Measurements from ENCODE around the gene CTSW.

CTSW gene

DNA sequence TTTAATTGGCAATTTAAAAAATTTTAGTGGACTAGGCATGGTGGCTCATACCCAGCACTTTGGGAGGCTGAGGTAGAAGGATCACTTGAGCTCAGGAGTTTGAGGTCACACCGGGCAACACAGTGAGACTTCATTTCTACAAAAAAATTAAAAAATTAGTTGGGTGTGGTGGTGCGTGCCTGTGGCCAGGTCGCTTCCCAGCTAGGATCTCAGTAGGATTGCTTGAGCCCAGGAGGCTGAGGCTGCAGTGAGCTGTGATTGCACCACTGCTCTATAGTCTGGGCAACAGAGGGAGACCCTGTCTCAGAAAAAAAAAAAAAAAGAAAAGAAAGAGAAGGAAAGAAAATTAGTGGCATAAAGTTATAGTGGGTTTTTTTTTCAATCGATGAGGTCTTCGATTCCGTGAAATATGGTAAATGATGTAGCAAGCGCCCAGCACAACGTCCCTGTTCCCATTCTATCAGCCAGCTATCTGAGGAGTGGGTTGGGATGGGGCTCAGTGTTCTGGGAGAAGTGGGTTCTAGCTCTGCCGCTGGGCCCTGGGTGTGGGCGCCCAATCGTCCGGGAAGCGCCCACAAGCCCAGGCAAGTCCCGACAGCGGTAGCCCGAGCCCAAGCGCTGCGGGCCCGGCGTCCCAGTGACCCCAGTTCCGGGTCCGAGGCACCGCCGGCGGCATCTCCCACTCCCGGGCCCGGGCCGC, 19.2 kb downstream of the CTSW start:
- in situ Hi-C loops (cut with MboI; ENCODE audit: low sequenced_read_pairs), result no loop called here

DNA sequence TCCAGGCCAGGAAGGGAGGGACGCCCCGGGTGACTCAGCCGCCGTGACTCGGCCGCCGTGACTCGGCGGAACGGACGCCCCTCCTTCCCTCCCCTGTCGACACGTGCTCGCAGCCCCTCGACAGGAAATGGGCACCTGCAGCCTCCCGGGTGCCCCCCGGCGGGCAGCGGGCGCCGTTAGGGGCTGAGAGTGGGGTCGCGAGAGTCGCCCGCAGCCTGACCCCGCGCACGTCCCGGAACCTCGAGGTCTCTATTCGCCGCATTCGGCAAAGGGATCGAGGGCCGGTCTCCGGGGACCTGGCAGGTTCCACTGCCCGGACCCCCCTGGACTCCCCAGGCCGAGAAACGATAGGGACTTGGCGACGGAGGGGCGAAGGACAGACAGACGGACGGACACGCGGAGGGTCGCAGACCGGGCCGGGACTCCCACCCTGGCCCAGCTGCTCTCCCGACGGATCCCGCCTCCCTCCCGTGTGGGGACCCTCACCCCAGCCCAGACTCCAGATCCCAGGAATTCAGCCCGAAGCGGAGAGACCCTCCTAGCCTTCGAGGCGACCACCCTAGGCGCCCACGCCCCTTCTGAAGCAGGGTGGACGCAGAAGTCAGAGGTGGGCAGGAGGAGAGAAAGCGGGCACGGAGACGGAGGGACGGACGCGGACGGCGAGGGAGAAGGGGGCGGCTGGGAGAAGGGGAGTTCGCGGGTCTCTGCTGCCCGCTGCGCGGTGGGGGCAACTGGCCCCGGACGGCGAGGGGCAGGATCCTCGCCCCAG, 19.9 kb downstream of the CTSW start:
- in situ Hi-C loops (cut with MboI; ENCODE audit: low sequenced_read_pairs), result no loop called here

DNA sequence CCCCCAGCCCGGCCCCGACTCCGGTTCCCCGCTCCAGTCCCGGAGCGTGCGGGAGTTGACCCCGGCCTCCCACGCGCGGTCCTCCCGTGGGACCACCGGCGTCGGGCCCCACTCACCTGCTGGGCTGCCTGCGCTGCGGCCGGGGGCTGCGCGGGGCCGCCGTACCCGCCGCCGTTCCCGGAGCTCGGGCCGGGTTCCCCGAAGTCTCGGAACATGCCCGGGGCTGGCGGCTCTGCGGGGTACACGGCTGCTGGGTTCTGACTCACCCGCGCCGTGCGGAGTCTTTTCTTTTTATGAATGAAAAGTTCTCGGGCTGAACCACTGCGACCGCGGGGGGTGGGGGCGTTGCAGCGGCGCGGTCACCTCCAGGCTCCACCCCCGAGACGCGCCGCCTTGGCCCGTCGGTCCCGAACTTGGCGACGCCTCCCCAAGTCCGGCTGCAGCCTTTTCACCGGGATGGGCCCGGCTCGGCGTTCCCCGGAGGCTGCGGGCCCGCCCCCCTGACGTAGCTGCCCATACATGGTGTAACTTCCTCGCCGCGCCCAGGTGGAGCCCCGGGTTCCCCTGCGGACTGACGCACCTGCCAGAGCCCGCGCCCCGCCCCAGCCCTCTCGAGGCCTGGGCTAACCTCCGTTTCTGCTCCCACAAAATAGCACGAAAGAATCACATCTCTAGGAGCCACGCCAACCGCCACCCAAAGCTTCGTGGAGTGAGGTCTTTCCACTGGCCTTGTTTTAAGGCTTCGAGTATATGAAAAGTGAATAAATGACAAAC, 20.7 kb downstream of the CTSW start, which contains the start of gene FOSL1:
Gene FOSL1 (minus strand): TSS at position 264 of the 774 bp plus-strand sequence. CDS start 49 bp downstream, at position 215.
- in situ Hi-C loops (cut with MboI; ENCODE audit: low sequenced_read_pairs), result no loop called here

DNA sequence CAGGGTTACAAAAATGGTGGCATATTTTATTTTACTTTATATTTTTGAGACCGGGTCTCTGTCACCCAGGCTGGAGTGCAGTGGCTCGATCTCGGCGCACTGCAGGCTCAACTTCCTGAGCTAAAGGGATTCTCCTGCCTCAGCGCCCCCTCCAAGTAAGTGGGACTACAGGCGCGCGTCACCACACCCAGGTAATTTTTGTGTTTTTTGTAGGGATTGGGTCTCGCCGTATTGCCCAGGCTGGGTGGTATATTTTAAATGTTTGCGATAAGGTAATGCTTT, 21.2 kb downstream of the CTSW start:
- in situ Hi-C loops (cut with MboI; ENCODE audit: low sequenced_read_pairs), result no loop called here

DNA sequence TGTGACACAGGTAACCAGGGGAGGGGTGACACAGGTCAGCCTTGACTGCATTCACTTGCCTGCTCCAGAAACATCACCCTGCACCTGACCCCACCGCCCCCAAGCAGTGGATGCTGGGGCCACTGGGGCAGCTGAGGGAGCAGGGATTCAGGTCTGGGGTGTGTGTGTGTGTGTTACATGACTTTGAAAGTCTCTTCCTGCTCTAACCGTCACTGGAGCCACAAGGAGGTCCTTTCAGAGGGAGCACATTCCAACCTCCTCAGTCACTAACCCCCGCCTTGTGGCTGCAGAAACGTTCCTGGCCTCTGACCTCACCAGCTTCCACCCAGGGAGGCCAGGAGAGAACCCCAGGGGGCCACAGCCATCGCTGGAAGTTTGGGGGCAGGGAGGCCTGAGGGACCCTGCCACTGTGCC, 23.4 kb downstream of the CTSW start:
- in situ Hi-C loops (cut with MboI; ENCODE audit: low sequenced_read_pairs), result no loop called here

DNA sequence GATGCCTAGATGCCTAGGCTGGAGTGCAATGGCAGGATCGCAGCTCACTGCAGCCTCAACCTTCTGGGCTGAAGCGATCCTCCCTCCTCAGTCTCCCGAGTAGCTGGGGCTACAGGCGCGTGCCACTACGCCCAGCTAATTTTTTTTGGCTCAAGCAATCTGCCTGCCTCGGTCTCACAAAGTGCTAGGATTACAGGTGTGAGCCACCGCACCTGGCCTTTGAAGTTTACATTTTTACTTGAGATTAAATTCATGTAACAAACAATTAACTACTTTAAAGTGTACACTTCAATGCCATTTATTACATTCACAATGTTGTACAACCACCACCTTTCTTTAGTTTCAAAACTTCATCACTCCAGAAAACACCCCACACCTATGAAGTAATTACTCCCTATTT, 24.1 kb downstream of the CTSW start:
- in situ Hi-C loops (cut with MboI; ENCODE audit: low sequenced_read_pairs), result no loop called here

DNA sequence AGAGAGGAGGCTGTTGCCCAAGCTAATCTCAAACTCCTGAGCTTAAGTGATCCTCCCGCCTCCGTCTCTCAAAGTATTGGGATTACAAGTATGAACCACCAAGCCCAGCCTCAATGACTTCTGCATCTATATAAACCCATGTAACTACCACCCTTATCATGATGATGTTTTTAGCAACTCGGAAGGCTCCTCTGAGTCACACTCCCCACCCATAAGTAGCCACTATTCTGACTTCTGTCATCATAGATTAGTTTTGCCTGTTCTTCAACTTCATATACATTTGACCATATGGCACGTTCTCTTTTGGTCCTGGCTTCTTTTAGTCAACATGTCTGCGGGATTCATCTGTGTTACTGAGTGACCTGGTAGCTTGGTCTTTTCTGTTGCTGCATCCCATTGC, 27.0 kb downstream of the CTSW start:
- in situ Hi-C loops (cut with MboI; ENCODE audit: low sequenced_read_pairs), result no loop called here

DNA sequence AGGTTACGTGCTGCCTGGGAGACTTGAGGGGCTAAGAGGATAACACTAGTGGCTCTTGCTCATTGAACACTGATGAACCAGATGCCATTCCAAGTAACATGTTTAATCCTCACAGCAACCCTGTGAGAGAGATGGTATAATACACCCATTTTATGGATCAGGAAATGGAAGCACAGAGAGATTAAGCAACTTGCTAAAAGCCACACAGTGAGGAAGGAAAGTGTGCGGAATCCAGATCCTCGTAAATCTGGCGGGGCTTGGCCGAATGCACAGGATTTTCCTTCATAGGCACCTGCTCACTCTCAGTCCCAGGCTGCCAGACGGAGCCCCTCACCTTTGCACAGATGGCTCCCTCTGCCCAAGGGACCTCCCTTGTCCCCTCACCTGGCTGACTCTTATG, 28.2 kb downstream of the CTSW start:
- in situ Hi-C loops (cut with MboI; ENCODE audit: low sequenced_read_pairs), result no loop called here

DNA sequence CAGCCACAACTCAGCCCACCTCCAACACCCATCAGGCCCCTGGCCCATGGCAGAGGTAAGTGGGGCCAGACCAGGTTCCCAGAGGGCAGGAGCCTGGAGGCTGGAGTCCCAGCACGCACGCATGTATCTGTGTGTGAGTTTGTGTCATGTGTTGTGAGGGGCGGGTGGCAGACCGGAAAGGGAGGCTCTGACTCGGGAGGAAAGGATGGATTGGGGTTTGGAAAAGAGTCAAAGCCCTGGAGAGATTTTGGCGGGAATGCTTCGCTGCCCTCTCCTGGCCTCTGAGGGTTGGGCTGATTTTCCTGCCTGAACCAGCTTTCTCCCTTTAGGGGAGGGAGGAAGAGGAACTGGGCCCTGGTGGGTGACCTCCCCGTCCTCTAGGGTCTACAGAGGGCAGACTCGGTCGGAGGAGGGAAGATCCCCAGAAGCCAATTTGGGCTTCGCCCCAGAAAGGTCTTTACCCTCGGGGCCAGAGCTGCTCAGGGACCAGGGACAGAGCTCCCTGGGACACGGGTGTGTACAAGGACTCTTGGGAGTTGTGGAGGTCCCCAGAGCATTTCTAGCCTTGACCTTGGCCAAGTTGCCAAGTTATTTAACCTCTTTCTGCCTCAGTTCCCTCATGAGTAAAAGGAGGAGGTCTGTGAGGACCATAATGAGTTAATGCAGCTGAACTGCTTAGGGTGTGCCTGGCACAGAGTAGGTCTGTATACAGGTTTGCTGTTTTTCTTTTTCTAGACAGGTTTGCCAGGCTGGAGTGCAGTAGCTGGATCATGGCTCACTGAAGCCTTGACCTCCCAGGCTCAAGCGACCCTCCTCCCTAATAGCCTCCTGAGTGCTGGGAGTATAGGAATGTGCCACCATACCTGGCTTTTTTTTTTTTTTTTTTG, 32.3 kb downstream of the CTSW start:
- in situ Hi-C loops (cut with MboI; ENCODE audit: low sequenced_read_pairs), result no loop called here

DNA sequence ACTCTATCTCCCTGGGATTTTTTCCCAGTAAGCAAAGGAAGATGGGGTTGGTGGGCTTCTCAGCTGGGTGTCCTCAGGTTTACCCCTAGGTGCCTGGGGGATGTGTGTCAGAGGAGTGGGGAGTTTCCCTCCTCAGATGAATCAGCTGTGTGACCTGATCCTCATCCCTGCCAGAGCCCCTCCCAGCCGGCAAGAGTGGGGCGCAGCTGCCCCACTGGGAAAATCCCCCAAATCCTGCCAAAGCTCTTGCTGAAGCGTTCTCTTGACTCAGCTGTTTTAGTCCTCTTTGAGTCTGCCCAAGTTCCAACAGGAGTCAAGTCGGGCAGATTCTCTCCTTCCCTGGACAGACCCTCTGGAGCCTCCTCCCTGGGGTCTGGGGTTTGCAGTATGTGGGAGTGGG, 33.2 kb downstream of the CTSW start:
- in situ Hi-C loops (cut with MboI; ENCODE audit: low sequenced_read_pairs), result no loop called here

DNA sequence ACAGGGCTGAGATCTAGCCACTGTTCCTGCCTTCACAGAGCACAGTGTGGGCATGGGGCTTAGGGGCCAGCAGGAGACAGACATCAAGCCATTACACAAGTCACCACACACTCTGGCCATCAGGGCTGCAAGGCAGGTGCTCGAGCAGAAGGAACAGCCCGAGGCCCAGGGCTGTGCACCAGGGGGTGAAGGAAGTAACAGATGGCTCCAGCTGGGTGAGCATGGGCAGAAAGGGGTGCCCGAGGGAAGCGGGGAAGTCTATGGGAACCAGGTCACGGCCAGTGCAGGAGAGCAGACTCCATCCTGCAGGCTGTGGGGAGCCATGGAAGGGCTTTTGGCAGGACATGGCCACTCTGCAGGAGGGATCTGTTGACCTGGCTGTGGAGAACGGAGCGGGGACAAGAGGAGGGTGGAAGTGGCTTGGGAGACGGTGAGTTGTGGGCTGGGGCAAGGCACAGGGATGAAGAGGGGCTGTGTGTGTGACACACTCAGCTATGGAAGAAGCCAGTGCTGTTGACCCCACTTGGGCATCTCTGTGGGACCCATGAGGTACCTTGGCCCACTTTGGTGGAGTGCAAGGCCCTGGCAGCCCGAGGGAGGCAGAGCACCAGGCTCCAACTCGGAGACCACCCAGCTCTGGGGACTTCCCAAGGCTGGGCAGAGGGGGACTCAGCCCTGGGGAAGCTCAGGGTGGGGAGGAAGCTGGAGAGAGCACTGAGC, 35.6 kb downstream of the CTSW start:
- in situ Hi-C loops (cut with MboI; ENCODE audit: low sequenced_read_pairs), result no loop called here

DNA sequence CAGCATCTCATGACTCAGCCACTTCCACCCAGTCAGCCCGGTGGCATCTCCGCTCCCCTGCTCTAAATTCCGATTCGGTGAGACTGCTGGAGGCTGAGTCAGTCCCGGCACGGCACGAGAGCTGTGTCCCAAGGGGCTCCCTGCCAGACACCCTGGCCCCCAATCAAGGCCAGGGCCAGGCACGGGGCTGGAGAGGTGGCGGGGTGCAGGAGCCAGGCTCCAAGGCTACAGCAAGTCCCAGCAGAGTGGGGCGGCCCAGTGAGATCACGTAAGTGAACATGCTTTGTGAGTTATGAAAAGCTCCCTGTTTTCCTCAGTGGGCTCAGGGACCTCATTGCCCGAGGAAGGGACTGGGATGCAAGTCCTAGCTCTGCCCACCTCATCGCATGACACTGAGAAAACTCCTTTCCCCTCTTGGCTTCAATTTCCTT, 36.2 kb downstream of the CTSW start:
- in situ Hi-C loops (cut with MboI; ENCODE audit: low sequenced_read_pairs), result no loop called here

DNA sequence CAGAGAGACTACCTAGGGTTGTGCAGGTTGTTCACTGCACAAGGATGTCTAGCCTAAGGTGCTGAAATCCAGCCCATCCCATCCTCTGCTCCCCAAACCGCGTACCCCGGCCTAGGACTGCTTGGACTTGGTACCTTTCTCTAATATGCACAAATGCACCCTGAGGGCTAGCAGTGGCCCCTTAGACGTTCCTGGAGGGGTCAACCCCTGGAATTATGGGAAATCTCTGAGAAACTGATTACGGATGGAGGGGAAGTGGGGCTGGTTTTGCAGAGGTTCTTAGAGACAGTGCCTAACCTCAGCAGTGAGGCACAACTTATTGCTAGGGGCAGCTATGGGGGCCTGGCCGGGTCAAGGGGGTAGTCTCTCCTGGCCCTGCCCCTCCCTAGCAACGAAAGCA, 36.8 kb downstream of the CTSW start:
- in situ Hi-C loops (cut with MboI; ENCODE audit: low sequenced_read_pairs), result no loop called here

DNA sequence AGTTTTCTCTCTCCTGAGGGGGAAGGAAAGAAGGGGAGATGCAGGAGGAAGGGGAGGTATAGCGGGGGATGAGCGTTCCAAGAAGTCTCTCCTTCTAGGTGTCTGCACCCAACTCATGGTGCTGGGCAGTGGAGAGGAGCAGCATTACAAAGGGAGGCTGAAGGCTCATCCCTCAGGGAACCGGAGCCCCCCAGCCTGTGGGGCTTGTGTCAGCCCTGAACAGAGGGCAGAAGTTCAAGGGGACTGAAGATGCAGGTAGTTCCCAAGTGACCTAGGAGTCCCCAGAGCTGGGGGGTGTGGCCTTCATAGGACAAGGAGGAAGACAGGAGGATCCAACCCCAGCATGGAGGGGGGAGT, 37.4 kb downstream of the CTSW start:
- in situ Hi-C loops (cut with MboI; ENCODE audit: low sequenced_read_pairs), result no loop called here

DNA sequence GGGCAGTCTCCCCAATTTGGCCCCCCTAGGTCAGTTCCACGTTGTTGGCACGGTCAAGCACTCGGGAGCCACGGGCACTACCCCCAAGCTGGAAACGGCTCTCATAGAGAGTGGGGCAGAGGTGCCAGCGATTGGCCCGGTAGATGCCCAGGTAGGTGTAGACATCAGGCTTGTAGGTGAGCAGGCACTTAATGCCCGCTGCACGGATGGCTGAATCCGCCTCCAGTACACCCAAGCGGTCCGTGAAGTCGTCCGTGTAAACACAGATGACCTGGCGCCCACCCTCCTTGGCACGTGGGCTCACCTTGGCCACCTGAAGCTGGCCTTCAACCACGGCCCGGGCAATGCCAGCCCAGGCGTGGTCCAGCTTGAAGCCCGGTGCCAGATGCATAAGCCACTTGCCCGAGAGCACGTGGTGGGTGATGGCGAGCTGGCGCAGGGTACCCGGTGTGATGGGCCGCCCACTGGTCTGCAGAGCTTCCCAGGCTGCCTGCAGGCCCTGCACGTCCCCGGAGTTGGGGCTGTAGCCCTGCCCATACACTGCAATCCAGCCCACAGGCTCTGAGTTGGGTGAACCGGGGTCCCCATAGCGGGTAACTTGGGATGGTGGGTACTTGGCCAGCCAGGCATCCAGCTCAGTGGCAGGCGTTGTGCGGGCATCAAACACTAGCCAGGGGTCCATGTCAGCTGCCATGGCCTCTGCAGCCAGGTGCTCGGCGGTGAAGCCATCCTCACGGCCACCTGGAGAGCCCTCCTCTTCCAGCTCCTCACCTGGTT, 38.0 kb downstream of the CTSW start:
- in situ Hi-C loops (cut with MboI; ENCODE audit: low sequenced_read_pairs), result no loop called here

DNA sequence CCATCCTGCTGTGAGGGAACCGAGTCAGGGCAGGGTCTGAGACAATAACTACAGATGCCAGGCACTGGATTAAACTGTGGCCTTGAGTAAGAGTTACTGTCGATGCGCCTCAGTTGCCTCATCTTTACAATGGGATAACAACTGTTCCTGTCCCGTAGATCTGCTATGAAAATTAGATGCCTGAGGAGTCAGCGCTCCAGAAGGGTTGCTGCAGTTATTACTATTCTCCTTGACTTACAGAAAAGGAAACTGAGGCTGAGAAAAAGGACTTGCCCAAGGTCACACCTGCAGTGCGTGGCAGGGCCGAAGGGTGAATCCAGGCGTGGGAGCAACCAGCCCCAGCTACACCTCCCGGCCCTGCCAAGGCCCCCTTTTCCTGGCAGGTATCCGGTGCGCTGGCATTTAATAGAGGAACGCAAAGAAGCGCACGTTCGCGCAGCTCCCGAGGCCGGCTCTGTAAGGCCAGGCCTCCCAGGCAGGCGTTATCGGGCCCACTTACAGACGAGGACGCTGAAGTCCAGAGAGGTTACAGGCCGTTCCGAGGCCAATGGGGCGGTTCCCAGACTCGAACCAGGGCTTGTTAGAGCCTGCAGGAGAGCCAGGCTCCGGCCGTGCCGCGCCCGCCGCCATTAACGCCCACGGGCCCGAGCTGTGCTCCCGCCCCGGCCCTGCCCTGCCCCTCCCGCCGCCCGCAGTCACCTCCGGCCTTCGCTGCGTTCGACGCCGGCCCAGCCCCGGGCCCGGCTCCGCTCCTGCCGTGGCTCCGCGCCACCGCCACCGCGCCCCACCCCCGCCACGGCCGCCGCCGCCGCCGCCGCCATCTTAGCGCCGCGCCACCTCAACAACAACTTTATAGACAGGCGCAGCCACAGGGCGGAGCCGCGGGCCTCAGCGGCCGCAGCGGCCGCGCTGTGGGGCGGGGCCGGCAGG, 38.8 kb downstream of the CTSW start, which contains the start of gene C11orf68:
Gene C11orf68 (minus strand): TSS at position 852 of the 930 bp plus-strand sequence. CDS start 31 bp downstream, at position 821.
- in situ Hi-C loops (cut with MboI; ENCODE audit: low sequenced_read_pairs), result no loop called here

DNA sequence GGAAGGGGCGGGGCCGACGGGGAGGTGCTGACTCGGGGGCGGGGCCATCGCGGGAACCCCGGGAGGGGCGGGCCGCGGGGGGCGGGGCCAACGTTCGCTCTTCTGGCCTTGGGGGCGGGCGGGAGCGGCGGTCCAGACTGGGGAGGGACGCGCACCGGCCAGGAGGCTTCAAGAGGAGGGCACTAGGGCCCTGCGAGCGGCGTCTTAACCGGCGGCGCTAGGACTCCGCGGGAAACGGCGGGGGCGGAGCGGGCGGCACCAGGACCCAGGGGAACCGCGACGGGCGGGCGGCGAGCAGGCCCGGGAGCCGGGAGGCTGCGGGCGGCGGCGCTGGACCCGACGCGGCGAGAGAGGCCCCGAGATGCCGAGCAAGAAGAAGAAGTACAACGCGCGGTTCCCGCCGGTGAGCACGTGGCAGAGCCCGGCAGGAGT, 39.5 kb downstream of the CTSW start, which contains the start of gene DRAP1:
Gene DRAP1 (plus strand): TSS at position 286 of the 432 bp plus-strand sequence. CDS start 76 bp downstream, at position 362.
- in situ Hi-C loops (cut with MboI; ENCODE audit: low sequenced_read_pairs), result no loop called here

Measured in hTERT RPE-1 (cell line).